Neural crest cell (in vitro differentiated cells): ENCODE data around the gene TARBP1. TPM values are rescaled to one million over a fixed set of nuclear protein-coding genes. Genes with fewer than 3 reads are reported as not detected.

Experiments
- DNase-seq: peaks from one replicate; pipeline ENCODE4 v3.0.0; 2021; ENCODE audit warnings: low read depth, mixed read lengths, low spot score
- H3K27ac Mint-ChIP-seq: one replicate; pipeline ENCODE4 v1.8.0; 2021; ENCODE audit warnings: mild to moderate bottlenecking, mixed read lengths; ENCODE audit not compliant: unreplicated experiment
- H3K27me3 Mint-ChIP-seq: 2 replicates; pipeline ENCODE4 v1.8.0; 2021; ENCODE audit warnings: low read depth, mild to moderate bottlenecking, mixed read lengths
- H3K36me3 Mint-ChIP-seq: 2 replicates; pipeline ENCODE4 v1.8.0; 2021; ENCODE audit warnings: low read depth, mild to moderate bottlenecking, mixed read lengths
- H3K4me1 Mint-ChIP-seq: 2 replicates; pipeline ENCODE4 v1.8.0; 2021; ENCODE audit warnings: mixed read lengths
- H3K4me3 Mint-ChIP-seq: one replicate; pipeline ENCODE4 v1.8.0; 2021; ENCODE audit warnings: mild to moderate bottlenecking, mixed read lengths
- H3K9me3 Mint-ChIP-seq: 2 replicates; pipeline ENCODE4 v1.8.0; 2021; ENCODE audit warnings: mixed read lengths
- CTCF ChIP-seq: fragments of 200-600 bp; sonication (generic); conservative IDR thresholded peaks from 2 replicates; pipeline ENCODE4 v1.5.0; 2021; ENCODE audit warnings: antibody characterized with exemption, mild to moderate bottlenecking
- total RNA-seq: library from RNA; stranded (reverse); gene quantifications from 2 replicates; pipeline ENCODE4 v1.2.1, GENCODE V29; 2021

Gene TARBP1
- total RNA-seq, 1 donor from 2014 or later: 30.2 TPM

- no peak for TF ChIP-seq CTCF
- H3K27ac Mint-ChIP-seq: no peak overlapping the region
- no peaks in the 10 kb centered on the region for H3K27me3 Mint-ChIP-seq
- no peaks in the 10 kb centered on the region for H3K9me3 Mint-ChIP-seq
- no peaks in the 10 kb centered on the region for H3K4me1 Mint-ChIP-seq
- DNase-seq: no peak
- H3K4me3 Mint-ChIP-seq: no peak overlapping the region
- peaks cover 4% of the 10 kb centered on the region for H3K36me3 Mint-ChIP-seq
Measured at GRCh38 chr1:234427950-234428646, 50.9 kb downstream of the TARBP1 start.

GRCh38 chr1:234413990-234414389 lies 65.0 kb downstream of the TARBP1 start:
- Mint-ChIP-seq H3K36me3 (peaks cover 10% of the 10 kb centered on the region), H3K4me3 (no peak overlapping the region), H3K27me3 (no peaks in the 10 kb centered on the region), H3K9me3 (no peaks in the 10 kb centered on the region), H3K4me1 (peaks cover 5% of the 10 kb centered on the region), H3K27ac (no peak overlapping the region)
- no peak for DNase-seq
- no peak for TF ChIP-seq CTCF

DNA sequence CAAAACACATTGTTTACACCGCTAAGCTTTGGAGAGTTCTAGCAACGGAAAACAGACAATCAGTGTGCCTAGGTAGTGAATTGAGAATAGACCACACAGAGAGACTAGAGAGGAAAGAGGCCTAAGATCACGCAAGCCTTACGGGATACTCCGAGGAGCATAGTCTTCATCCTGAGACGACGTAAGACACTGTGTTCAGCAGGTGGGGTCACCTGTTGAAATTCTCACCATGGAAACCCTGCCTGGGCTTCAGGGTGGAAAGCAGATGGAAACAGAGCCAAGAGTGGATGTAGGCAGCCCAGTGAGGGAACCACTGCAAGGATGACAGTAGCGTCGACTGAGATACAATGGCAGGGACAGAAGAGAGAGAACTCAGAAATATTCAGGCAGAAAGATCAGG lies 65.5 kb downstream of the TARBP1 start:
- Mint-ChIP-seq H3K27me3 (no peaks in the 10 kb centered on the region), H3K9me3 (no peaks in the 10 kb centered on the region), H3K27ac (no peak overlapping the region), H3K4me3 (no peak overlapping the region), H3K4me1 (peaks cover 5% of the 10 kb centered on the region), H3K36me3 (peaks cover 13% of the 10 kb centered on the region)
- no peak for DNase-seq
- no peak for TF ChIP-seq CTCF

DNA sequence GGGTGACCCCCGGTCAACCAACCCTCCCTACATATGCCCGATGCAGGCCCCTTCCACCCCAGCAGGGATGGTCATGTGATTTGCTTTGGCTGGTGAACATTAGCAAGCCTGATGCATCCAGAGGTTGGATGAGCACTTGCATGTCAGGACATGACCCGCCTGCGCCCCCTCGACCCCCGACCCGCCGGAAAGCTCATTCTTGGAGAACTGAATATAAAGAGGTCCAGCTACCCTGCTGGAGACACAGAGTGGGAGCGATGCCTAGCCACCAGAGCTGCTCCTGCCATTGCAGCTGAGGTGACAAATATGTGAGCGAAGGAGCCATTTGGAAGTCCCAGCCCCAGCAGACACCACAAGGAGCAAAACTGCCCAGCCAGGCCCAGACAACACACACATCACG lies 66.1 kb downstream of the TARBP1 start:
- Mint-ChIP-seq H3K27me3 (no peaks in the 10 kb centered on the region), H3K9me3 (no peaks in the 10 kb centered on the region), H3K4me1 (peaks cover 5% of the 10 kb centered on the region), H3K36me3 (peaks cover 14% of the 10 kb centered on the region), H3K27ac (no peak overlapping the region), H3K4me3 (no peak overlapping the region)
- no peak for TF ChIP-seq CTCF
- no peak for DNase-seq

GRCh38 chr1:234409328-234409727 lies 69.7 kb downstream of the TARBP1 start:
- Mint-ChIP-seq H3K9me3 (no peaks in the 10 kb centered on the region), H3K4me1 (peaks cover 5% of the 10 kb centered on the region), H3K4me3 (no peak overlapping the region), H3K27ac (no peak overlapping the region), H3K27me3 (no peaks in the 10 kb centered on the region), H3K36me3 (peaks cover 14% of the 10 kb centered on the region)
- DNase-seq: no peak
- no peak for TF ChIP-seq CTCF
